Endometrium (tissue), 2 donors: ENCODE results near the gene MARK3.

ENCODE experiments used
- FAIRE-seq: peaks from 2 replicates; lab custom pipeline; 2012; peaks lifted over from hg19 to GRCh38; lab: Jason Lieb, UNC
- donor health status: control.
- donor health status: control.

MARK3 gene

GRCh38 chr14:103367995-103368394 is 17.2 kb upstream of the MARK3 start:
- FAIRE-seq: no peak

- no peak for FAIRE-seq
Measured at GRCh38 chr14:103370087-103370486, 15.1 kb upstream of the MARK3 start.

GRCh38 chr14:103372017-103372416 is 13.2 kb upstream of the MARK3 start:
- no peak for FAIRE-seq

GRCh38 chr14:103372552-103373304 is 12.5 kb upstream of the MARK3 start:
- FAIRE-seq: no peak

- no peak for FAIRE-seq
Measured at GRCh38 chr14:103374121-103374520, 11.1 kb upstream of the MARK3 start.

GRCh38 chr14:103377522-103378037 is 7.6 kb upstream of the MARK3 start:
- FAIRE-seq: no peak

GRCh38 chr14:103378038-103378854 is 7.0 kb upstream of the MARK3 start:
- no peak for FAIRE-seq

- FAIRE-seq: no peak
Measured at GRCh38 chr14:103380719-103381377, 4.4 kb upstream of the MARK3 start.

- FAIRE-seq: no peak
Measured at GRCh38 chr14:103382376-103382775, 2.8 kb upstream of the MARK3 start.

- no peak for FAIRE-seq
Measured at GRCh38 chr14:103384450-103385151, 614 bp upstream of the MARK3 start.

- no peak for FAIRE-seq
Measured at GRCh38 chr14:103385929-103386712, 906 bp downstream of the MARK3 start.

- peak; percentile 8 for FAIRE-seq
Measured at GRCh38 chr14:103386713-103387329, 1.6 kb downstream of the MARK3 start.

- no peak for FAIRE-seq
Measured at GRCh38 chr14:103388664-103389063, 3.4 kb downstream of the MARK3 start.

GRCh38 chr14:103390605-103391004 is 5.4 kb downstream of the MARK3 start:
- FAIRE-seq: no peak

- no peak for FAIRE-seq
Measured at GRCh38 chr14:103391048-103391447, 5.8 kb downstream of the MARK3 start.

GRCh38 chr14:103392106-103392505 is 6.9 kb downstream of the MARK3 start:
- FAIRE-seq: no peak

GRCh38 chr14:103392572-103392971 is 7.4 kb downstream of the MARK3 start:
- FAIRE-seq: no peak

- no peak for FAIRE-seq
Measured at GRCh38 chr14:103393070-103393469, 7.9 kb downstream of the MARK3 start.

- FAIRE-seq: no peak
Measured at GRCh38 chr14:103393676-103394626, 8.7 kb downstream of the MARK3 start.

GRCh38 chr14:103395244-103395643 is 10.0 kb downstream of the MARK3 start:
- FAIRE-seq: no peak
